ENCODE measurements around the gene SIPA1L3.

SIPA1L3 gene

GRCh38 chr19:38118176-38118575 is 211.2 kb downstream of the SIPA1L3 start:
- in situ Hi-C loops (cut with MboI; ENCODE audit: low pct_unique_long_range_greater_than_20kb, low sequenced_read_pairs, unreplicated experiment) = no loop called here
- TF ChIP-seq CTCF (IDR thresholded peaks at IDR 0.05; ENCODE audit: extremely low read depth, insufficient read depth, missing control alignments) = no peak
- DNase-seq (ENCODE audit: low spot score) = no peak

DNA sequence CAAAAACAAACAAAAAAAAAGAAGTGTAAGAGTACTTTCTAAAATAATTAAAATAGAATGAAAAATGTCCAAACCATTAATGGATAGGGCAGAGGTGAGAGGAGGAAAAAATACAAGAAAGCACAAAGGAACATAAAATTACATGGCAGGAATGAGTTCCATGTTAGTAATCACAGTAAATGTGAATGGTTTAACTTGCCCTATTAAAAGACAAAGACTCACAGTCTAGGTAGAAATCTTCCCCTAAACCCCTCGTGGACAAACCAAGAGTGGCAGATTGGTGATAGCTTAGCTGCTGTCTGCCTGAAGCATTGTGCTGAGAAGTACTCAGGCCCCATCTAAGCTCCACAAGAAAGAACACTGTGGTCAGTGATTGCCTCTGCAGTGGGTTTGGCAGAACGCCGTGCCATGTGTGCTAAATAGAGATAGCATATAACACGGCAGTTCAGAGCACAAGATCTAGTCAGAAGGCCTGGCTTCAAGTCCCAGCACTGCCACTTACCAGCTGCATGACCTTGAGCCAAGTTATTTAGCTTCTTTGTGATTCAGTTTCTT is 213.5 kb downstream of the SIPA1L3 start:
- in situ Hi-C loops (cut with MboI; ENCODE audit: low pct_unique_long_range_greater_than_20kb, low sequenced_read_pairs, unreplicated experiment) = no loop called here
- no peak for TF ChIP-seq CTCF (IDR thresholded peaks at IDR 0.05; ENCODE audit: extremely low read depth, insufficient read depth, missing control alignments)
- no peak for DNase-seq (ENCODE audit: low spot score)

DNA sequence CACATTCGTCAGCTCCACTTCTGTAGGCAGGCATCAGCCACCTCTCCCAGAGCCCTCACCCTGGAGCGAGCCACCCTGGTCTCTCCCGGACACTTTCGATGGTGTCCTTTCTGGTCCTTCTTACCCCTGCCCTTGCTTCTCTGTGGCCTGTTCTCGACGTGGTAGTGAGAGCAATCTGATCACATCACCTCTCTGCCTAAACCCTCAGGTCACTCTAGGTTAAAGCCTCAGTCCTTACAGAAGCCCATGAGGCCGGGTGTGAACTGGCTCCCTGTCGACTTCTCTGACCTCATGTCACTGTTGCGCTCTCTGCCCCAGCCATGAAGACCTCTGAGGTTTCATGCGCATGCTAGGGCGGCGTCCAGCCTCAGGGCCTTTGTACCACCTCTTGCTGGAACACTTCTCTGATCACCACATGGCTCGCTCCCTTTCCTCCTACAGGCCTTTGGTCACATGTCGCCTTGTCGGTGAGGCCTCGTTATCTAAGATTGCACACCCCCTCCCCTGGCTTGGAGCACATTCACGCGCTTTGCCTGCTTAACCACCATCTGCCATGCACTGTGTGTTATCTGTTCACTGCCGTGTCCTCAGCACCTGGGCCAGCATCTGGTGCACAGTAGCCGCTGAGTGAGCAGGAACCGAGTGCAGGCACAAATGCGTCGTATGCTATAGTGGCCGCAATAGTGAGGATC is 215.5 kb downstream of the SIPA1L3 start:
- TF ChIP-seq CTCF (IDR thresholded peaks at IDR 0.05; ENCODE audit: extremely low read depth, insufficient read depth, missing control alignments) = no peak
- in situ Hi-C loops (cut with MboI; ENCODE audit: low pct_unique_long_range_greater_than_20kb, low sequenced_read_pairs, unreplicated experiment) = no loop called here
- DNase-seq (ENCODE audit: low spot score) = no peak

DNA sequence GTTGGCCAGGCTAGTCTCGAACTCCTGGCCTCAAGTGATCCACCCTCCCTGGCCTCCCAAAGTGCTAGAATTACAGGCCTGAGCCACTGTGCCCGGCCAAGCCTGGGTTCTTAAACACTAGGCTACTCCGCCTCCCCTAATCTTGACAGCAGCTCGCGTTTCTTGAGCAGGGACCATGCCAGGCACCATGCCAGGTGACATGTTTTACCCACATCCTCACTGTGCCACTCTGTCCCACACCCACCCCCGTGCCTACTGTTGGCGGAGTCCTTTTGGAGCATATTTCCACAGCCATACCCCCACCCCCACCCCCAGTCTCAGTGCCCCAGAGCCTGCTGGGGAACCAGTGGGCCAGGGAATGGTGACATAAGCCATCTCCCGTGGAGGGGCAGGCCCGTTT is 218.2 kb downstream of the SIPA1L3 start:
- no peak for DNase-seq (ENCODE audit: low spot score)
- no peak for TF ChIP-seq CTCF (IDR thresholded peaks at IDR 0.05; ENCODE audit: extremely low read depth, insufficient read depth, missing control alignments)
- in situ Hi-C loops (cut with MboI; ENCODE audit: low pct_unique_long_range_greater_than_20kb, low sequenced_read_pairs, unreplicated experiment) = no loop called here

- in situ Hi-C loops (cut with MboI; ENCODE audit: low pct_unique_long_range_greater_than_20kb, low sequenced_read_pairs, unreplicated experiment) = no loop called here
- TF ChIP-seq CTCF (IDR thresholded peaks at IDR 0.05; ENCODE audit: extremely low read depth, insufficient read depth, missing control alignments) = no peak
- no peak for DNase-seq (ENCODE audit: low spot score)
Observed at GRCh38 chr19:38130399-38130798, 223.4 kb downstream of the SIPA1L3 start.

DNA sequence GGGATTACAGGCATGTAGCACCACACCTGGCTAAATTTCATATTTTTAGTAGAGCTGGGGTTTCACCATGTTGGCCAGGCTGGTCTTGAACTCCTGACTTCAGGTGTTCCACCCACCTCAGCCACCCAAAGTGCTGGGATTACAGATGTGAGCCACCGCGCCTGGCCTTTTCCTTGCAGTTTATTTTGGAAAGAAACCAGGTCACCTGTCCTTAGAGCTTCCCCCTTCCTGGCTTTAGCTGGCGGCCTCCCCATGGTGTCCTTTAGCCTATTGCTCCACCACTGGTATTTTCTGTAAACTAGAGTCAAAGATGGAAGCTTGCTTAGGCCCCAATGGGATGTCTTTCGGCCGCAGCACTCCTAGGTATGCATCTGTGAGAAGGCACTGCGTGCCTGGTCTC is 225.8 kb downstream of the SIPA1L3 start:
- DNase-seq (ENCODE audit: low spot score) = no peak
- in situ Hi-C loops (cut with MboI; ENCODE audit: low pct_unique_long_range_greater_than_20kb, low sequenced_read_pairs, unreplicated experiment) = no loop called here
- no peak for TF ChIP-seq CTCF (IDR thresholded peaks at IDR 0.05; ENCODE audit: extremely low read depth, insufficient read depth, missing control alignments)

Data from GM13977 (cell line).